Cardiac muscle cell (in vitro differentiated cells and primary cell): ENCODE results near the gene SCTR. TPM values are rescaled to one million over a fixed set of nuclear protein-coding genes. Genes with fewer than 3 reads are reported as not detected.
"Not testable (repeated sequence)": the region's sequence is repeated elsewhere in the genome, so short reads cannot be mapped to it uniquely, and the experiment has no call there.

ENCODE experiments used
- DNase-seq, 2 donors: peaks; one replicate each; pipeline versions ENCODE4 v3.0.0 to v3.0.0-alpha.2; 2010 to 2017; ENCODE audit warnings: low read depth in 1 of 2, low spot score in 1 of 2
- H3K27ac ChIP-seq: fragments of 200-600 bp; sonication (generic); 2 replicates; pipeline ENCODE4 v1.5.1; 2016
- H3K27me3 ChIP-seq: fragments of 200-600 bp; sonication (generic); 2 replicates; pipeline ENCODE4 v1.6.0; 2016; ENCODE audit warnings: control low read depth
- H3K36me3 ChIP-seq: fragments of 200-600 bp; sonication (generic); 2 replicates; pipeline ENCODE4 v1.5.1; 2016; ENCODE audit warnings: control low read depth
- H3K4me1 ChIP-seq: fragments of 200-600 bp; sonication (generic); 2 replicates; pipeline ENCODE4 v1.8.1; 2017; ENCODE audit warnings: low read depth, mild to moderate bottlenecking, mixed run types
- H3K4me3 ChIP-seq: fragments of 200-600 bp; sonication (generic); 2 replicates; pipeline ENCODE4 v1.5.1; 2016; ENCODE audit warnings: mild to moderate bottlenecking
- H3K9me3 ChIP-seq: fragments of 200-600 bp; sonication (generic); 2 replicates; pipeline ENCODE4 v1.5.1; 2017; ENCODE audit warnings: low read depth, mild to moderate bottlenecking, control low read depth
- polyA plus RNA-seq: library from polyadenylated mRNA; unstranded; fragments of >200 nt; fragmentation: Nextera tagmentation; extraction: Ambion mirVana; gene quantifications from 2 replicates; pipeline ENCODE4 v1.2.1, GENCODE V29; 2016
- total RNA-seq: library from RNA; depleted of rRNA; stranded (reverse); fragments of >200 nt; gene quantifications from 2 replicates; pipeline ENCODE4 v1.2.3, GENCODE V29; 2016
- TF ChIP-seq, protein P1 (sequence below): IDR thresholded peaks from 2 replicates; pipeline ENCODE4 v1.5.1; 2012; ENCODE audit warnings: low read depth, mild to moderate bottlenecking, low read length

SCTR gene
- total and polyA plus RNA-seq, 2 experiments from 2014 or later = 0.09 TPM; not detected in 1

DNA sequence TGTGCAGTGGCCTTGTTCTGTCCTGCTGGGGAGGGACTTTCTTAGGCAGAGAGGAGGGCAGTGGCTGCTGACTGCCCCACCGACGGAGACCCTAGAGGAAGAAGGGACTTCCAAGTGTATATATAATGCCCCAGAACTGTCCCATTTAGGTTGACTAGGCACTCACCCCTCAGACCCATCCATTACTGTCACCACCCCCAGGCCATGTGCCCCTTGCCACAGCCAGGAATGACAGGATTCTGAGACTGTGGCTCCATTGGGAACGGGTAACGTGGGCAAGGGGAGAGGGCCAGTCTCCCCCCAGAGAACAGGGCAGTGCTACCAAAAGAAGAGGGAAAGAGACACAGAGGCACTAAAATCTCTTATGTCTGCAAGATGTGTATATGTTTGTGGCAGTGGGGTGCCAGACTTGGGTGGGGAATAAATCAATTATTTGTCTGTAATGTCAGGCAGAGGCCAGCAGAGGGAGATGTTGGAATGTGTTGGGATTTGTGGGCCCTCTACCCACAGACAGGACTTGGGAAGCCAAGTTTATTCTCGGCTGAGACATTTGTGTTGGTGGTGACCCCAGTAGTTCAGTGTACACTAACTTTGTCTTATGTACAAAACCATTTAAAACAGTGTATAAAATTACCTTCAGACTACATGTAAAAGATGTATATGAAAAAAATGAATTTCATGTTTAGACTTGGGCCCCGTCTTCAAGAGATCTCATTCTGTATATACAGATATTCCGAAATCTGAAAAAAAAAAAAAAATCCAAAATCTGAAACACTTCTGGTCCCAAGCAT lies 116.7 kb downstream of the SCTR start:
- TF ChIP-seq, protein P1, sequence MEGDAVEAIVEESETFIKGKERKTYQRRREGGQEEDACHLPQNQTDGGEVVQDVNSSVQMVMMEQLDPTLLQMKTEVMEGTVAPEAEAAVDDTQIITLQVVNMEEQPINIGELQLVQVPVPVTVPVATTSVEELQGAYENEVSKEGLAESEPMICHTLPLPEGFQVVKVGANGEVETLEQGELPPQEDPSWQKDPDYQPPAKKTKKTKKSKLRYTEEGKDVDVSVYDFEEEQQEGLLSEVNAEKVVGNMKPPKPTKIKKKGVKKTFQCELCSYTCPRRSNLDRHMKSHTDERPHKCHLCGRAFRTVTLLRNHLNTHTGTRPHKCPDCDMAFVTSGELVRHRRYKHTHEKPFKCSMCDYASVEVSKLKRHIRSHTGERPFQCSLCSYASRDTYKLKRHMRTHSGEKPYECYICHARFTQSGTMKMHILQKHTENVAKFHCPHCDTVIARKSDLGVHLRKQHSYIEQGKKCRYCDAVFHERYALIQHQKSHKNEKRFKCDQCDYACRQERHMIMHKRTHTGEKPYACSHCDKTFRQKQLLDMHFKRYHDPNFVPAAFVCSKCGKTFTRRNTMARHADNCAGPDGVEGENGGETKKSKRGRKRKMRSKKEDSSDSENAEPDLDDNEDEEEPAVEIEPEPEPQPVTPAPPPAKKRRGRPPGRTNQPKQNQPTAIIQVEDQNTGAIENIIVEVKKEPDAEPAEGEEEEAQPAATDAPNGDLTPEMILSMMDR = peak; percentile 76
- no peaks in the 10 kb centered on the region for H3K9me3 ChIP-seq
- DNase-seq = peak; percentile 74 to 79
- peaks cover 3% of the 10 kb centered on the region for H3K4me1 ChIP-seq
- no peak overlapping the region for H3K27ac ChIP-seq
- H3K36me3 ChIP-seq = no peaks in the 10 kb centered on the region
- no peaks in the 10 kb centered on the region for H3K27me3 ChIP-seq
- no peak overlapping the region for H3K4me3 ChIP-seq

DNA sequence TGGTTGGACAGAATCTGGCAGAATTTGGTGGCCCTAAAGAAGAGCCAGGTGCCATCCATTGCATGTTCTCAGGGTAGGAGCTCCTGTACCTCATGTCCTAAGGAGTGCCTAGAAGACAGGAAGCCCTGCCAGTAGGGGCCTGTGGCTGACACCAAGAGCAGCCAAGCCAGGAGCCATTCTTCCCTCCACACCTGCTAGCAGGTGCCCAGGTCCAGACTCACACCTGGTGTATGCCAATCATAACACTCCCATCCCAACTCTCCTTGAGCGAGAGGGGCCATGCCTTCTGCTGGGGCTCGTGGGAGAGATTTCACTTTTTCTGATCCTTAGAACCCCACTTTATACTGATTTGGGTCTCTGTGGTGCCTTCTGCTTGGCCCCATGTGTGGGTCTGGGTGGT lies 119.1 kb downstream of the SCTR start:
- Histone ChIP-seq H3K4me1 (peaks cover 3% of the 10 kb centered on the region), H3K27ac (no peak overlapping the region), H3K9me3 (no peaks in the 10 kb centered on the region), H3K4me3 (no peak overlapping the region), H3K27me3 (no peaks in the 10 kb centered on the region), H3K36me3 (no peaks in the 10 kb centered on the region)
- TF ChIP-seq, protein P1 = no peak
- no peak for DNase-seq

DNA sequence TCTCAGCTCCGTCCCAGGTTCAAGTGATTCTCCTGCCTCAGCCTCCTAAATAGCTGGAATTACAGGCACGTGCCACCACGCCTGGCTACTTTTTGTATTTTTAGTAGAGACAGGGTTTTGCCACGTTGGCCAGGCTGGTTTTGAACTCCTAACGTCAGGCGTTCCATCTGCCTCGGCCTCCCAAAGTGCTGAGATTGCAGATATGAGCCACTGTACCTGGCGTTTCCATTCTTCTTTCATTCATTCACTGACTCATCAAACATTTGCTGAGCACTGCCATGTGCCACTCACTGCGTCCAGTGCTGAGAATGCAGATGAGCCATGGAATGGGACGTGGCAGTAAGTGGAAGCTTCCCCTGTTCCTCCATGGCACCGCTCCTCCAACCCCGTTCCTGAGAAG lies 120.7 kb downstream of the SCTR start:
- DNase-seq, H3K36me3 ChIP-seq, H3K4me3 ChIP-seq, H3K27me3 ChIP-seq, H3K9me3 ChIP-seq, H3K27ac ChIP-seq, H3K4me1 ChIP-seq: not testable (repeated sequence)

DNA sequence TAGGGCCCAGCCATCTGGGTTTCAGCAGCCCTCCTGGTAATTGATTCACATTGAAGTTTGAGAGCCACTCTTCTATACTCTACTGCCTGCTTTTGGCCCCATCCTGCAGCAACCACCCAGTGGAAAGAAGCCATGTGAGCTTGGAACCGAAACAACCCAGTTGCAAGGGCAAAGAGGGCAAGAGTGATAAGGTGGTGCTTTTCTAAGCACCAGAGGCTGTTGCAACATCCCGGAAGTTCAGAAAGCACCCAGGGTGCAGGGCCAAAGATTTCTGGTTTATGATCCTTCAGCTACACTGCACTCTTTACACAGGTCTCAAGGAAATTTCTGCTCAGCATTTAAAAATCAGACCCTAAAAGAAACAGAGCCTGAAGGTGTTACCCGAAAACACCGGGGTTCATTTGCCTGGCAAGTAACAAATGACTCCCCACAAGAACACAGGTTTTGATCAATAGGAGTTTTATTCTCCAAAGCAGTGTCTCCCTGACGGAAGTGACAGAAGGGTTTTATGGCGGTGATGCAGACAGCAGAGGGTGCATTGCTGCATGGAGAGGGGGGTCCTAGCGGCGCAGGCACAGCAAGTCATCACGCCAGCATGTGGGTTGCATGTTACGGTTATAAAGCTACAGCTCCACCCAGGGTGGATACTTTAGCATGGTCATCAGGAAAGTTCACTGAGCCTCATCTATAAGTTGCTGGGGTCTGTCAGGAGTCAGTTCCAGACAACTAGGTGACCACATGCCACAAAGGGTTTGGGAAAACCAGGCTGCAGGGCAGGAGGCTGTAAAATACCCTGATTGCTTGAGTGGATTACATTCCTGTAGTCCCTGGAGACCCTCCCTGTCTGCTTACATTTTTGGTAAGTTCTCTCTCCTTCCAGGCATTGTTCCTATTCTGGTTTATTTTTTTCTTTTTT lies 121.4 kb downstream of the SCTR start:
- TF ChIP-seq, protein P1 = no peak
- Histone ChIP-seq H3K9me3 (no peaks in the 10 kb centered on the region), H3K27me3 (no peaks in the 10 kb centered on the region), H3K4me1 (no peaks in the 10 kb centered on the region), H3K4me3 (no peak overlapping the region), H3K27ac (no peak overlapping the region), H3K36me3 (no peaks in the 10 kb centered on the region)
- DNase-seq = peak in 1 of 2 donors; percentile 32

DNA sequence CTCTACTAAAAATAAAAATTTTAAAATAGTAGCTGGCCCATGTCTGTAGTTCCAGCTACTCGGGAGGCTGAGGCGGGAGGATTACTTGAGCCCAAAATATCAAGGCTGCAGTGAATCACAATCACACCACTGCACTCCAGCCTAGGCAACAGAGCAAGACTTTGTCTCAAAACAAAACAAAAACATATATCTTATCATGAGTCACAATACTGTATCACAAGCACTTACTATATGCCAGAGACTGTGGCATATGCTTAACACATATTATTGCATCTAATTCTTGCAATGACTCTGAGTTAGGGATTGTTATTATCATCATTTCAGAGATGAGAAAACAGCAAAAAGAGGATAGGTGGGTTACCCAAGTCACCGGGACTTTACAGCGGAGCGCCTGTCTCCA lies 122.2 kb downstream of the SCTR start:
- DNase-seq = no peak
- no peak overlapping the region for H3K4me3 ChIP-seq
- H3K36me3 ChIP-seq = no peaks in the 10 kb centered on the region
- TF ChIP-seq, protein P1 = no peak
- H3K4me1 ChIP-seq = no peaks in the 10 kb centered on the region
- H3K9me3 ChIP-seq = no peaks in the 10 kb centered on the region
- no peaks in the 10 kb centered on the region for H3K27me3 ChIP-seq
- no peak overlapping the region for H3K27ac ChIP-seq

DNA sequence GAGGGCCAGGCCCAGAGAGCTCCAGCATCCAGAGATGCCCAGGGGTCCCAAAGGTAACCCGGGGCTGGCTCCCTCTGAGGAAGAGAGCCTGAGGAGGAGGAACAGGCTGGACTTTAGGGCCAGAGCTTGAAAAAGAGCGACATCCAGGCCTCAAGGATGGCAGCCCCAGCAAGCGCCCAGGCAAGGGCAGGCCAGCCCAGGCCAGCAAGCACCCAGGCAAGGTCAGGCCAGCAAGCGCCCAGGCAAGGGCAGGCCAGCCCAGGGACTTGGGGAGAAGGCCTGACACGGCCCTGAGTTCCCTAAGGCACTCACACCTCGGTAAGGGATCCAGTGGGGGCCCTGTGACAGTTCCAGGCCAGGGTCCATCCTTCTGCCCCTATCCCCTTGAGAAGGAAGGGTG lies 127.1 kb downstream of the SCTR start:
- no peak overlapping the region for H3K27ac ChIP-seq
- TF ChIP-seq, protein P1 = no peak
- DNase-seq = no peak
- no peaks in the 10 kb centered on the region for H3K9me3 ChIP-seq
- H3K4me1 ChIP-seq = no peaks in the 10 kb centered on the region
- H3K27me3 ChIP-seq = no peaks in the 10 kb centered on the region
- H3K4me3 ChIP-seq = no peak overlapping the region
- no peaks in the 10 kb centered on the region for H3K36me3 ChIP-seq
